HPDE6-E6E7 (cell line): ENCODE results near the gene UNC119.

Experiments
- DNase-seq: peaks from one replicate; pipeline ENCODE4 v3.0.0; 2011; ENCODE audit warnings: missing footprints; ENCODE audit errors: extremely low spot score

Gene UNC119

GRCh38 chr17:28544402-28545140 lies 7.9 kb downstream of the UNC119 start:
- DNase-seq: no peak

GRCh38 chr17:28541439-28541838 lies 11.0 kb downstream of the UNC119 start:
- no peak for DNase-seq

GRCh38 chr17:28540231-28540630 lies 12.2 kb downstream of the UNC119 start:
- no peak for DNase-seq

GRCh38 chr17:28538296-28538895 lies 14.0 kb downstream of the UNC119 start:
- no peak for DNase-seq

GRCh38 chr17:28537219-28537610 lies 15.2 kb downstream of the UNC119 start:
- no peak for DNase-seq

- no peak for DNase-seq
These were observed 15.7 kb downstream of the UNC119 start for GRCh38 chr17:28536532-28537218.

- no peak for DNase-seq
These were observed 17.6 kb downstream of the UNC119 start for GRCh38 chr17:28534740-28535375.

- DNase-seq: peak; percentile 60
These were observed 19.2 kb downstream of the UNC119 start for GRCh38 chr17:28533091-28533807.

- no peak for DNase-seq
These were observed 20.1 kb downstream of the UNC119 start for GRCh38 chr17:28532050-28532960.

- DNase-seq: no peak
These were observed 21.5 kb downstream of the UNC119 start for GRCh38 chr17:28530926-28531325.

- no peak for DNase-seq
These were observed 22.2 kb downstream of the UNC119 start for GRCh38 chr17:28530250-28530649.

GRCh38 chr17:28529013-28529400 lies 23.4 kb downstream of the UNC119 start:
- DNase-seq: no peak

- no peak for DNase-seq
These were observed 24.0 kb downstream of the UNC119 start for GRCh38 chr17:28528327-28529012.

GRCh38 chr17:28527859-28528258 lies 24.6 kb downstream of the UNC119 start:
- DNase-seq: peak; percentile 60

- DNase-seq: no peak
These were observed 25.2 kb downstream of the UNC119 start for GRCh38 chr17:28527181-28527681.

- DNase-seq: no peak
These were observed 26.0 kb downstream of the UNC119 start for GRCh38 chr17:28526381-28526780.

GRCh38 chr17:28524476-28525424 lies 27.7 kb downstream of the UNC119 start:
- peak; percentile 72 for DNase-seq

- DNase-seq: no peak
These were observed 28.5 kb downstream of the UNC119 start for GRCh38 chr17:28523876-28524275.

- DNase-seq: no peak
These were observed 29.2 kb downstream of the UNC119 start for GRCh38 chr17:28523186-28523585.
